Jurkat, Clone E6-1 (cell line): ENCODE measurements around the gene TRIM17. TPM values are rescaled to one million over a fixed set of nuclear protein-coding genes. Genes with fewer than 3 reads are reported as not detected.
A peak's percentile ranks its signal among the peaks of the same experiment; 100 is the strongest.

Source experiments
- DNase-seq: peaks from one replicate; pipeline ENCODE4 v3.0.0-alpha.2; 2011; ENCODE audit warnings: low read depth, low spot score
- H3K4me3 ChIP-seq: 2 replicates; pipeline ENCODE4 v1.5.1; 2011; ENCODE audit warnings: mild to moderate bottlenecking, low read length, control low read depth, moderate library complexity
- polyA plus RNA-seq: library from polyadenylated mRNA; unstranded; fragments of >200 nt; gene quantifications from one replicate; pipeline ENCODE4 v1.2.1, GENCODE V29; 2012; ENCODE audit warnings: missing spikeins; ENCODE audit not compliant: insufficient read length, insufficient read depth

The TRIM17 gene, protein sequence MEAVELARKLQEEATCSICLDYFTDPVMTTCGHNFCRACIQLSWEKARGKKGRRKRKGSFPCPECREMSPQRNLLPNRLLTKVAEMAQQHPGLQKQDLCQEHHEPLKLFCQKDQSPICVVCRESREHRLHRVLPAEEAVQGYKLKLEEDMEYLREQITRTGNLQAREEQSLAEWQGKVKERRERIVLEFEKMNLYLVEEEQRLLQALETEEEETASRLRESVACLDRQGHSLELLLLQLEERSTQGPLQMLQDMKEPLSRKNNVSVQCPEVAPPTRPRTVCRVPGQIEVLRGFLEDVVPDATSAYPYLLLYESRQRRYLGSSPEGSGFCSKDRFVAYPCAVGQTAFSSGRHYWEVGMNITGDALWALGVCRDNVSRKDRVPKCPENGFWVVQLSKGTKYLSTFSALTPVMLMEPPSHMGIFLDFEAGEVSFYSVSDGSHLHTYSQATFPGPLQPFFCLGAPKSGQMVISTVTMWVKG
- polyA plus RNA-seq = not detected

DNA sequence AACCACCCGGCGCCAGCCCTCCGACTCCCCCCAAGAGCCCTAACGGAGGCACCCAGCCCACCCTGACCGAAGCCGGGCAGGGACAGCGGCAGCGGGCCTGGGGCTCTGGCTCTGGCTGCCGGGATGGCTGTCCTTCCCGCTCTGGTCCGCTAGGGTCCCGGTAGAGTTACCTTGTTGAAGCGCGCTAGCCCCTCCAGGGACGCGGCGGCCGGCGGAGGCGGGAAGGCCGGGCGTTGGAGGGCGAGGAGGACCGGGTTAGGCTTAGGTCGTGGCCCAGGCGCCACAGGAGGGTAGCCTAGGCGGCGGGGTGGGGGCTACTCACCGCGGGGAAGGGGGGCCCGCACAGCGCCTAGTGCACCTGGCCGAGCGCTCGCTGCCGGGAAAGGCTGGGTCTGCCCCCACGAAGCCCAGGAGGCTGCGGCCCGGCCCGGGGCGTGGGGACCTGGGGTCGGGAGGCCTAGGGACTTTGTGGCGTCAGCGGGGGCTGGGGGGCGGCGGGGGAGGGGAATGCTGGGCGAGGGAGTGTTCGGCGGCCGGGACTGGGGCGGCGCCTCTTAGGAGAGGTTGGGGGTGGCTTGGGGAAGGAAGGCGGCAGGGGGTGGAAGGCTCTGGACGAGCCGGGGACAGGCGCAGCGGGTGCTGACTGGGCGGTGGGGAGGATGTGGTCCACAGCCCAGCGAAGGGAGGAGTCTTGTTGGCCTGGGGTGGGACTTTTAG is at the start of gene TRIM17:
TRIM17 (minus strand) TSS at position 645 of the 717 bp plus-strand sequence. CDS start 1,789 bp downstream, outside the sequence.
- DNase-seq = no peak

DNA sequence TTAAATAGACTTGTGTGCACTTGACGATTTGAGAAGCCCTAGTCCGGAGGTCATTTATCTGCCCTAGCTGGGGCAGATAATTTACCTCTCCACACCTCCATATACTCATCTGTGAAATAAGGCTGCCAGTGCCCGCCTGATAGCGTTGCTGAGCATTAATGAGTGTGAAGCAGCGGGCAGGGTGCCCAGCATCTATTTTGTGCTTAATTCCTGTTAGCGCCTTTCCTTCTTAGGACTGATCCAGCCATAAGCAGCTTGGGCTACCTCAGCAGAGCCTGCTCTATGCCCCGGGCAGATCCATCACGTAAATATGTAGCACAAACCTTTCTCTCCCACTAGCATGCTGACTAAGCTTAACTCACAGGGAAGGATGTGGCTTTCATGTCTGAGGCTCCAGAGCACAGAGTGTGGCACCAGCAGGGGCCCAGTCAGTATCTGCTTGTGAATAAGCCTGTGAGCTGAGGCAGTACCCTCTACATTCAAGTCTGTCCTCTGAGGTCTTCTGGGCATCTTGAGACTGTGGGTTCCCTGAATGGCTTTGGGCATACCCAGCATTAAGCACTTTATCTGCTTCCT is 49.0 kb upstream of the TRIM17 start:
- peak; percentile 76 for DNase-seq
- peak overlapping the region; percentile 78 for H3K4me3 ChIP-seq

More for the DNA sequence above, at the start of gene TRIM17:
- H3K4me3 ChIP-seq = no peak within 1 kb of the TSS

DNA sequence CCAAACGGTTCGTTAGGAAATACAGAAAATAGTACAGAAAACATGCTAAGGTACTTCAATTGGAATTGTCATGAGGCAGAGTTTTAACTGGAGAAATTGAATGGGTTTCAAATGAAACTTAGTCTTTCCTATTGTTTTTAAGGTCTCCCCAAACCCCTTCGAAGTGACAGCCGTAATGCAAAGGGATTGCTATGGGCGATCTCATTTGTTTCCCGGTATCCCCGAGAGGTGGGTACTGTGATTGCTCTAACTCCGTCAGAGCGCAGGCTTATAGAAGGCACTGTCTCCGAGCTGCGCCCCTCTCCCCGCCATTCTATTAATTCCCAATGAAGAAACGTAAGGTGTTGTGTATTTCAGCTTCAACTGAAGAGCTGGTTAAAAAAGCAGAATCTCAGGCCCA is 48.5 kb upstream of the TRIM17 start:
- no peak for DNase-seq
- peak overlapping the region; percentile 78 for H3K4me3 ChIP-seq

DNA sequence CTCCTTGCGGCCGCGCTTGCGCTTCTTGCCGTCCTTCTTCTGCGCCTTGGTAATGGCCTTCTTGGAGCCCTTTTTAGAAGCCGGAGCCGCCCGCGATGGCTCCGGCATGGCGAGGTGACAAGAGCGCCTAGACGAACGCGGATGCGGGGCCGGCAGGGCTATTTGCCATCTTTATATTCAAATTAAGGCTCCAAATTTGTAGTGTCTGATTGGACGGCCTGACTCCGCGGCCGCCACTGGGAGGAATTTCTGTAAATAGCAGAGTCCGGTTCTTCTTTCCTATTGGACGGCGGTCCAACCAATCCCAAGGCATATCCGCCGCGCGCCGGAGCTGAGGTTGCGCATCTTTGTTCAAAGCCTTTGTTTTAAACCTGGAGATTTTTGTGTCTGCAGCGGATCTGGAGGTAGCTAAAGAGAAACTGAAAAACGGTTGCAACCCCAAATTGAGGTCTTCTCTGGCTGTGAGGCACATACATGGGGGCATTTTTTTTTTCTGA is 47.9 kb upstream of the TRIM17 start:
- DNase-seq = peak; percentile 97
- H3K4me3 ChIP-seq = peak overlapping the region; percentile 78

DNA sequence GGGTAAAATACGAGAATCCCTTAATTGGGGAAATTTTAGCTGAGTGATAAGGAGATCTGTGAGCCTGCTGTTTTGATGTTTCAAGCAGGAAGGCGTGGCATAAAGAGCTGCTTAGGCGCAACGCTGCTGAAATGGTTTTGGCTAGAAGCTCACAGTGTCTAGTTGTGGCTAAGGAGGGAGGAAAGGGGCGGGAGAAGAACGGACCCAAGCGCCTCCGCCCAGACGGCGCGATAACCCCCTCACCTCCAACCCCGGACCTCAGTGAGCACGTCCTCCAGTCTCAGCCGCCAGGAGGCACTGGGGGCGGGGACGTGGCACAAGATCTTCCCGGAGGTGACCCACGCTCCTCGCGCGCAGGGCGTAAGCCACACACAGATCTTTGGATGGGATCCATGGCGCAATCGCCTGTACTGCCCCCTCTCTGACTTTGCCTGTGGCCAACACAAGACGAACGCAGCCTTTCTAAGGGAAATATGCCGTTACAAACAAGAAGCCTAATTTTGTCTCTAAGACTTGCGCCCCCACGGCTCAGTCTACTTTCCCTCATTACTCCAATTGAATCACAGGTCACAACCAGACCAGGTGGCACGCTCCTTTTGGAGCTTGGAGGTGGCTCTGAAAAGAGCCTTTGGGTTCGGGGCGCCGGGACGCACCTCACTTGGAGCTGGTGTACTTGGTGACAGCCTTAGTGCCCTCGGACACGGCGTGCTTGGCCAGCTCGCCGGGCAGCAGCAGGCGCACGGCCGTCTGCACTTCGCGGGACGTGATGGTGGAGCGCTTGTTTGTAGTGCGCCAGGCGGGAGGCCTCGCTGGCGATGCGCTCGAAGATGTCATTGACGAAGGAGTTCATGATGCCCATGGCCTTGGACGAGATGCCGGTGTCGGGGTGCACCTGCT is 47.1 kb upstream of the TRIM17 start:
- DNase-seq = peak; percentile 82
- peak overlapping the region; percentile 78 for H3K4me3 ChIP-seq

DNA sequence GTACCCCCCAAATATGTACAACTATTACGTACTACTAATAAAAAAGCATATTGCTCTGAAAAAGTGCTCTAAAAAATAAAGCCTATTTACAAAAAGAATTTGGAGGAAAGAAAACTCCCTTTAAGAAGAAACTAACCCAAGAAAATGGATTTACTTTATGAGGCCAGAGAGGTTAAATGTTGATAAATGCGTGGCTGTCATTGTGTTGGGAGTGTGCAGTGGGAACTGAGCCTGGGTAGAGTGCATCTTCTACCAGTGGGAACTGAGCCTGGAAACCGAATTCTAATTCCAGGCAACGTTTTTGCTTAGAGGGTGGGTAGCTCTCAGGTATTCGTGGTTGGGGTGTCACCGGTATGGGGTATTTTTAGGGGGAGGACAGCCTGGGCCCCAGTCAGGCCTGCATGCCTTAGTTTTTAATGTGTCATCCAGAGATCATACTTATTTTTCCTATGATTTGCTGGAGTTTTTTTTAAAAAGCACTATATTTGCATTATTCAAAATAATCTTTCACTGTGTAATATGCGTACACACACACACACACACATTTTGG is 46.4 kb upstream of the TRIM17 start:
- DNase-seq = no peak
- H3K4me3 ChIP-seq = peak overlapping the region; percentile 78

DNA sequence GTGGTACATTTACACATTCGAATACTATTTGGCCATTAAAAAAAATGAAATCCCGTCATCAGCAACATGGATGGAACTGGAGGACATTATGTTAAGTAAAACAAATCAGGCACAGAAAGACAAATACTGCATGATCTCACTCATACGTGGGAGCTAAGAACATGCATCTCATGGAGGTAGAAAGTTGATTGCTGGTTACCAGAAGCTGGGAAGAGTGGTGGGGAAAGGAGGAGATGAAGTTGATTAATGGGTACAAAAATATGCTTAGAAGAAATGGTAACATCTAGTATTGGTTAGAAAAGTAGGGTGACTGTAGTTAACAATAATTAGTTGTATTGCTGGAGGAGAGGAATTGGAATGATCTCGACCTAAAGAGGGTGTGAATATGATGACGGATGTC is 45.9 kb upstream of the TRIM17 start:
- no peak overlapping the region for H3K4me3 ChIP-seq

DNA sequence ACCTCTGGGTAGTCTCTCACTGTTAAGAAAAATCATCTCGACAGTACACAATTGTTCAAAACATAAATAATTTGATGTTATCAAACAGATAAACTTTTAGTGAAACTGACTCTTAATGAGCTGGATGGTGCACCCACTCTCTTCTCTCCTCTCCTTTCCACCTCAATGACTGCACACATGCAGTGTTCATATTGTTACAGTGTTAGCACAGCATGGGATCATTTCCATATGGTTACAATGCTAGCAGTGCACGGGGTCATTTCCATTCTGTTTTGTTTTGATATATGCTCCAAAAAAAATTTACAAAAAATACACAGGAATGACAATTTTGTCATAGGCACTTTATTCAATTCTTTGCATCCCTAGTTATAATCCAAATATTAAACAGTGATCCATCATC is 44.2 kb upstream of the TRIM17 start:
- DNase-seq = no peak
- H3K4me3 ChIP-seq = no peak overlapping the region

More for the DNA sequence above, 45.9 kb upstream of the TRIM17 start:
- DNase-seq = no peak

DNA sequence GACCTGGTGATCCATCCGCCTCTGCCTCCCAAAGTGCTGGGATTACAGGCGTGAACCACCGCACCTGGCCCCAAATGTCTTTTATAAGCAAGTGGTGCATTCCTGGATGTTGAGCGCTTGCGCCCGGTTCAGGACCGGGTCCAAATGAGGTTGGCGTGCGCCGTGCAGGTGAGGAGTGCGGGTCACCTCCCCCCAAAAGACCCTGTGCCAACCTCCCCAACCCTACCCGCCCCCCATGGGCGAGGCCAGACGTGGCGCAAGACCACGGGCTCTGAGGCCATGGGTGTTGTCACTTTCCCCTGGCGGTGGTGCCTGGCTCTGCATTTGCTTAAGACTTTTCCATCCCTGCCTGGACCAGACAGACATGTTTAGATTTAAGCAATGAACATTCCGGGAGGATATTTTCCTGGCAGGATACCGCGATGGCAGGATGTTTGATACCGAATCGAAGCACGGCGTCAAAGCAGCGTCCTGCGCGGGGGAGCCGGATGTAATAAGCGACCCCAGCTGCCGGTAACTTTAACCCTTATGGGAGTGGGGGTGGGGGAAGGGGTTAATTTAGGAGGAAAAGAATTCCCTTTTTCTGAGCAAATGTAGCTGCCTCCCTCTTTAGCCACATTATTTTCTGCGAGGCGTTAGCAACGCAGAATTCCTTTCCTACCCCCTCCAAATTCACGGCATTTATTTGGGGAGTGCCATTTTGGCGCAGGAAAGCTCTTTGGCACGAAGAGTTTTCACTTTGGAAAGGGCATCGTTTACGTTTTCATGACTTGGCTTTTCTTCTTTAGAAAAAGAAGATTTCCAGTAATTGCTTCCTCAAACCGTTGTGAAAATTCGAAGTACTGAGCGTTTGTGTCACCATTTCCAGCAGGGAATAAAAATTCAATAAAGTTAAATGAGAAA is 42.7 kb upstream of the TRIM17 start:
- peak overlapping the region; percentile 80 for H3K4me3 ChIP-seq
- peak; percentile 76 for DNase-seq

DNA sequence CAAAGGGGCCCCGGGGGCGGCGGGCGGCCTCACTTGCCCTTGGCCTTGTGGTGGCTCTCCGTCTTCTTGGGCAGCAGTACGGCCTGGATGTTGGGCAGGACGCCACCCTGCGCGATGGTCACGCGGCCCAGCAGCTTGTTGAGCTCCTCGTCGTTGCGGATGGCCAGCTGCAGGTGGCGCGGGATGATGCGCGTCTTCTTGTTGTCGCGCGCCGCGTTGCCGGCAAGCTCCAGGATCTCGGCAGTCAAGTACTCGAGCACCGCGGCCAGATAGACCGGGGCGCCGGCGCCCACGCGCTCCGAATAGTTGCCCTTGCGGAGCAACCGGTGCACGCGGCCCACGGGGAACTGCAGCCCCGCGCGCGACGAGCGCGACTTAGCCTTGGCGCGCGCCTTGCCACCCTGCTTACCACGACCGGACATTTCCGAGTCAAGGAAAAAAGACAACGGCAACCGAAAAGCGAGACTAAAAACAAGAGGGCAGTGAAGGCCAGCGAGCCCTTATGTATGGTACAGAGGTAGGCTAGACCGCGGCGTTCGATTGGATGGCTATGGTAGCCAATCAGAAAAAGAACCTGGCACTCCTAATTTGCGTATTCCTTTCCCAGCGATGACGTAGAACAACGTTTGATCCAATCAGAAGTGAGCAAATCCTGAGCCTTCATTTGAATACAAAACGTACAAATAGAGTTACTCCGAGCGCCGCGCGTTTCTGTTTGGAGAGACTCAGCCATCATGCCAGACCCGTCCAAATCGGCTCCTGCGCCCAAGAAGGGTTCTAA is 40.9 kb upstream of the TRIM17 start:
- DNase-seq = peak; percentile 100
- H3K4me3 ChIP-seq = peak overlapping the region; percentile 80

DNA sequence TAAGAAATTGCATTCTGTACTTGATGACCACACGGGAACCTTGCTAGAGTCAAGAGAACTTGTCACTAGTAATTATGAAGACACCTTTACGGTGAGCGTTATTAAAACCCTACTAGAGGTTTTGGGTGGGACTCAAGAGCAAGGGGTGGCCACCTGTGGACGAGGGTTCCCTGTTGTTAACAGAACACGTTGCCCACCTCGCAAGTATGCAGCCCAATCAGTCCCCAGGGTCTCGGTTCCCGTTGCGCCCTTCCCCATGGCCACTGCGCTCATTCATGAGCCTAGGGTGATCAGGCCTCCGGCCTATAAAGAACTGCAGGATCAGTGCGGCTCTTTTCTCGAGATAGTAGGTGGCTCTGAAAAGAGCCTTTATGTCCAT is 40.3 kb upstream of the TRIM17 start:
- DNase-seq = no peak
- H3K4me3 ChIP-seq = peak overlapping the region; percentile 80

DNA sequence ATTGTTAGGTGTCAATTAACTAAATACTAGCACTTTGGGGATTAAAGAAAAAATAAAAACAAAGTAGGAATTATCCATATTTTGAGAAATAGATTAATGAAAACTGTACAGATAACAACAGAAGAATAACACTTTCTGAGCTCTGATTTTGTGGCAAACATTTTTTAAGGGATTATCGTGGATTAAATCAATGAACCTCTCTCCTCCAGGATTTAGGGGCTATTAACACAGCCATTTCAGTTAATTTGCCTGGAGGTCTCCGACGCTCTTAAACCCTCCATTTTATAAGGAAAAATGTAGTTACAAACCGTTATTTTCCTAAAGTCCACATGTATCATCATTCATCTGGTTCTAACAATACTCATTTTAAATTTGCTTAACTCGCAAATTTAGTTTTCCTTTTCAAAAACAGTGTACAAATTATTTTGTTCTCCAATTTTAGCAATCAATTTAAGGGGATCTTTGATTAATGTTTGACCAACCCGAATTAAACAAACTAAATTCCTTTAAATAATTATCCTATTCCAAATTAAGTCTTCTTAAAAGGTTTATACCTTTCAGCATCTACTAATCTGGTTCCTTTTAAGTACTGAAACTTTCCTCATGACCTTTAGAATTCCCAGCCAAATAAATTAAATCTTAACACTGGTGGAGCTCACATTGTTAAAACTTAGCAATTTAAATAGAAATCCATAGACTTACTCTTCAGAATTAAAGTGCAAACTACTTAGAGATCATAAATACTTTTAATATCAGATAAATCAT is 39.8 kb upstream of the TRIM17 start:
- DNase-seq = no peak
- peak overlapping the region; percentile 80 for H3K4me3 ChIP-seq

DNA sequence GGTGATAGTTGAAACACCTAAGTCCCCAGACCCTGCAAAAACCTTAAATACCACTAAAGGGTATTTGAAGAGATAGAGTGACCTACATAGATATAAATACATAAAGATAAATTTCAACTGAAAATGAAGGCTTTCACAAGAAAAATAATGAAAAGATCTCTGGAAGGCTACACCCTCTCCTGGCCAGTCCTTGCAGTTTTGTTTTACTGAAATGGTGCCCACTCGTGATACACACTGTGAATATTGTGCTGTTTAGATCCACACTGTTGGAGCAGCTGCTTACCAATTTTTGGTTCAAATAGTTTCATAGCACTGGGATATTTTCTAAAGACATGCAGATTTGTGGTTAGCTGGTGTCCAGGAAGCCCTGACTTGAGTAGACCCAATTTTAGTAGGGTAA is 39.1 kb upstream of the TRIM17 start:
- H3K4me3 ChIP-seq = no peak overlapping the region
- no peak for DNase-seq

DNA sequence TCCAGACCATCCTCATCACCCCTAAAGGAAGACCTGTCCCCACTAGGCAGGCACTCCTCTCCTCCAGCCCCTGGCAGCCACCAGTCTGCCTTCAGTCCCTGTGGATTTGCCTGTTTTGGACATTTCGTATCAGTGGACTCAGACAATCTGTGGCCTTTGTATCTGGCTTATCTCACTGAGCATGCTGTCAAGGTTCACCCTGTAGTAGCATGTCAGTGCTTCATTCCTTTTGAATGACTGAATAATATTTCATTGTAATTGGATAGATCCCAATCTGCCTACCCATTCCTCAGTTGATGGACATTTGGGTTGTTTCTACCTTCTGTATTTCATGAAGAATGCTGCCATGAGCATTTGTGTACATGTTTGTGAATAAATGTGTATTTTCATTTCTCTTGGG is 37.6 kb upstream of the TRIM17 start:
- DNase-seq = no peak
- no peak overlapping the region for H3K4me3 ChIP-seq

DNA sequence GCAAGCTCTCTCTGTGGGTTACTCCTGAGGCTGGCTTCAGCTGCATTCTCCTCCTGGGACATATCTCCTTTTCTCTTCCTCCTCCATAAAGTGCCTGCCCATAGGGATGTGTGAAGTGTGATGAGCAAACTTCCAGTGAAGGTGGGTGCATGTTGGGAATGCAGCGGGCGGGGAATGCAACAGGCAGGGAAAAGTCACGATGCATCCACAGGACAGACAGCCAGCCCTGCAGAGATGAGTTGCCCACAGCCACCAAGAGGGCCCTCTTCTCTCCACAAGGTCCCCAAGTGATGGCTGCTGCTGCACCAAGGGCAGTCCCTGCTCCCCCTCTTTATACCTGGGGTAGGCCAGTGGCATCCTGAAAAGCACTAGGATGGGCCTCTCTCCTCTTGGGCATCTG is 37.0 kb upstream of the TRIM17 start:
- DNase-seq = no peak
- no peak overlapping the region for H3K4me3 ChIP-seq

DNA sequence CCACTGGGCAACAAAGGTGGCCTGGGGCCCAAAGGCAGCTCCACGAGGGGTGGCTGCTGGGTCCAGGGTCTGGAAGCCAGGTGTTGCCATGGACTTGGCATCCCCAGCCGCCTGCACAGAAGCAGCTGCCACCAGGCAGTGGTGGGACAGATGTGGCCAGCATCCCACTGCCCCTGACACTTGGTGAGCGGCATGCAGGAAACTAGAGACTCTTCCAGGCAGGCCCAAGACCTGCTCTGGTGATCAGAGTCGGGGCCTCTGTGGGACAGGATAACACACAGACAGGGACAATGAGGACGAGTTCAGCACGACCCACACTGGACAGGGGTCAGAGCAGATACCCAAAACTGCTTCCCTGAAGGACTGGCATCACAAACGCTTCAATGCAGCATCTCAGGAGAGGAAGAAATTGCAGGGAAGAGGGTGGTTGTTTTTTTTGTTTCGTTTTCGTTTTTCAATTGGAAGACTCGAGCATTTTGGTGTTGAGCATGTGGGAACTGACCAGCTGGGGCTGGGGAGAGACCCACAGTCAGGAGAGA is 36.4 kb upstream of the TRIM17 start:
- no peak for DNase-seq
- no peak overlapping the region for H3K4me3 ChIP-seq
